Panc1 (cell line): ENCODE results near the gene SESTD1. TPM values are rescaled to one million over a fixed set of nuclear protein-coding genes. Genes with fewer than 3 reads are reported as not detected.

Experiments used
- ATAC-seq: fragments of 200-7000 bp; cut with Tn5 transposase; 2 replicates; pipeline ENCODE4 v1.9.1; 2020; ENCODE audit warnings: mild to moderate bottlenecking, moderate library complexity
- BruUV-seq: library from RNA; stranded (reverse); fragments of 400-500 nt; replicated peaks from 2 replicates; lab custom pipeline; 2021; lab: Mats Ljungman, UMichigan
- CTCF ChIA-PET: fragments of 300-600 bp; sonication (Branson Sonifier 250); formaldehyde crosslinking; loops from one replicate; lab custom pipeline; 2022; ENCODE audit warnings: antibody characterized with exemption; lab: Charles Lee
- POLR2A ChIA-PET: fragments of 300-600 bp; sonication (Branson Sonifier 250); formaldehyde crosslinking; loops from one replicate; lab custom pipeline; 2022; ENCODE audit warnings: antibody characterized with exemption; lab: Charles Lee
- DNase-seq: peaks from one replicate; pipeline ENCODE4 v3.0.0-alpha.2; 2010; ENCODE audit warnings: low read depth, low spot score
- H3K27ac ChIP-seq: 2 replicates; pipeline ENCODE4 v1.5.1; 2011; ENCODE audit warnings: mild to moderate bottlenecking, low read length, inconsistent platforms
- H3K27me3 ChIP-seq: fragments of 200-500 bp; sonication (Bioruptor generic); 2 replicates; pipeline ENCODE4 v1.6.0; 2014; ENCODE audit warnings: low read length, inconsistent platforms; ENCODE audit not compliant: control insufficient read depth, insufficient read depth
- H3K36me3 ChIP-seq: fragments of 200-500 bp; sonication (Bioruptor generic); 2 replicates; pipeline ENCODE4 v1.5.1; 2014; ENCODE audit warnings: inconsistent platforms, mild to moderate bottlenecking, low read length, moderate library complexity; ENCODE audit not compliant: control insufficient read depth, insufficient read depth
- H3K4me1 ChIP-seq: 2 replicates; pipeline ENCODE4 v1.5.1; 2011; ENCODE audit warnings: inconsistent platforms, mild to moderate bottlenecking, low read length, moderate library complexity; ENCODE audit not compliant: control insufficient read depth, insufficient read depth
- H3K4me3 ChIP-seq, 2 experiments: 2 replicates each; pipeline ENCODE4 v1.5.1; 2011 to 2012; ENCODE audit warnings: low read depth in 2 of 2, low read length in 2 of 2, mild to moderate bottlenecking in 2 of 2, inconsistent platforms in 1 of 2, moderate library complexity in 1 of 2
- H3K9me3 ChIP-seq: fragments of 200-500 bp; sonication (Bioruptor generic); 2 replicates; pipeline ENCODE4 v1.5.1; 2014; ENCODE audit warnings: low read depth, mild to moderate bottlenecking, inconsistent platforms, low read length, moderate library complexity; ENCODE audit not compliant: control insufficient read depth, insufficient read depth
- POLR2AphosphoS5 ChIP-seq: IDR thresholded peaks from 2 replicates; pipeline ENCODE4 v1.6.1; 2012; ENCODE audit warnings: mild to moderate bottlenecking, low read depth, low read length, moderate library complexity
- SIN3A ChIP-seq: IDR thresholded peaks from 2 replicates; pipeline ENCODE4 v1.6.1; 2012; ENCODE audit warnings: low read depth, mild to moderate bottlenecking, low read length, moderate library complexity, borderline replicate concordance; ENCODE audit not compliant: insufficient read depth
- TCF7L2 ChIP-seq: IDR thresholded peaks from 2 replicates; pipeline ENCODE4 v1.6.1; 2011; ENCODE audit warnings: mild to moderate bottlenecking, low read depth, low read length, inconsistent platforms
- in situ Hi-C: cut with HindIII; loops from 2 replicates; pipeline ENCODE4 v1.10.0; 2016; ENCODE audit warnings: low sequenced_read_pairs, low pct_unique_long_range_greater_than_20kb
- intact Hi-C: fragments of 100-400 bp; cut with micrococcal nuclease; formaldehyde crosslinking; loops from one replicate; pipeline ENCODE4 v1.10.0; 2022; ENCODE audit not compliant: unreplicated experiment
- total RNA-seq: library from RNA; stranded (reverse); gene quantifications from one replicate; pipeline ENCODE4 v1.2.1, GENCODE V29; 2021; ENCODE audit not compliant: unreplicated experiment
- TF ChIP-seq, protein P1 (sequence below), 2 experiments: IDR thresholded peaks; 2 replicates each; pipeline ENCODE4 v1.6.1; 2011 to 2012; ENCODE audit warnings: low read depth in 2 of 2, control low read depth in 1 of 2, low read length in 1 of 2, mild to moderate bottlenecking in 1 of 2, moderate library complexity in 1 of 2; ENCODE audit not compliant: insufficient read depth in 1 of 2
- TF ChIP-seq, protein P2 (sequence below): fragments of 450-650 bp; IDR thresholded peaks from 2 replicates; pipeline ENCODE4 v1.5.1; 2017; ENCODE audit warnings: mild to moderate bottlenecking

Gene SESTD1
- total RNA-seq, 1 experiment from 2014 or later, result 31.3 TPM

DNA sequence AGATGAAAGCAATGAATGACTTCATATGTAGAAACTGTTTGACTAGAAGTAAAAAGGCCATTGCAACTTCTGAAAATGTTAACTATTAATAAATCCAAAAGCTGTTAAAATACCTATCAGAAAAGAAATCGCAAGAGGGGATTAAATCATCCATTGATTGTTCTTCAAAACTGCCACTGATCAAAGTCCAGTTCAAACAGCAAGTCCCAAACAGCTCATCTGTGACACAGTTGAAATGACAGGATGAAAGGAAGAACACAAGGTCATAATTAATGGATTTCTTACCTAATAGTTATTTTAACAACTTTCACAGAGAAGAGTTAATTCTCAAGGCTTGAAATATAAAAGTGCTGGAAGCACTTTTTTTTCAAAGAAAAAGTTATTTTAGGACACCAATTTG lies 90.4 kb downstream of the SESTD1 start:
- BruUV-seq, result no TSS peak
- H3K27me3 ChIP-seq, result no peaks in the 10 kb centered on the region
- in situ Hi-C loops, result no loop called here
- POLR2A ChIA-PET, result no interaction called here
- intact Hi-C loops, result no loop called here
- no peak for TF ChIP-seq TCF7L2
- TF ChIP-seq, protein P1, sequence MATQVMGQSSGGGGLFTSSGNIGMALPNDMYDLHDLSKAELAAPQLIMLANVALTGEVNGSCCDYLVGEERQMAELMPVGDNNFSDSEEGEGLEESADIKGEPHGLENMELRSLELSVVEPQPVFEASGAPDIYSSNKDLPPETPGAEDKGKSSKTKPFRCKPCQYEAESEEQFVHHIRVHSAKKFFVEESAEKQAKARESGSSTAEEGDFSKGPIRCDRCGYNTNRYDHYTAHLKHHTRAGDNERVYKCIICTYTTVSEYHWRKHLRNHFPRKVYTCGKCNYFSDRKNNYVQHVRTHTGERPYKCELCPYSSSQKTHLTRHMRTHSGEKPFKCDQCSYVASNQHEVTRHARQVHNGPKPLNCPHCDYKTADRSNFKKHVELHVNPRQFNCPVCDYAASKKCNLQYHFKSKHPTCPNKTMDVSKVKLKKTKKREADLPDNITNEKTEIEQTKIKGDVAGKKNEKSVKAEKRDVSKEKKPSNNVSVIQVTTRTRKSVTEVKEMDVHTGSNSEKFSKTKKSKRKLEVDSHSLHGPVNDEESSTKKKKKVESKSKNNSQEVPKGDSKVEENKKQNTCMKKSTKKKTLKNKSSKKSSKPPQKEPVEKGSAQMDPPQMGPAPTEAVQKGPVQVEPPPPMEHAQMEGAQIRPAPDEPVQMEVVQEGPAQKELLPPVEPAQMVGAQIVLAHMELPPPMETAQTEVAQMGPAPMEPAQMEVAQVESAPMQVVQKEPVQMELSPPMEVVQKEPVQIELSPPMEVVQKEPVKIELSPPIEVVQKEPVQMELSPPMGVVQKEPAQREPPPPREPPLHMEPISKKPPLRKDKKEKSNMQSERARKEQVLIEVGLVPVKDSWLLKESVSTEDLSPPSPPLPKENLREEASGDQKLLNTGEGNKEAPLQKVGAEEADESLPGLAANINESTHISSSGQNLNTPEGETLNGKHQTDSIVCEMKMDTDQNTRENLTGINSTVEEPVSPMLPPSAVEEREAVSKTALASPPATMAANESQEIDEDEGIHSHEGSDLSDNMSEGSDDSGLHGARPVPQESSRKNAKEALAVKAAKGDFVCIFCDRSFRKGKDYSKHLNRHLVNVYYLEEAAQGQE (IDR thresholded peaks at IDR 0.05; ENCODE audit: insufficient read depth in 1 of 2, low read depth in 2 of 2, low read length in 1 of 2), result no peak
- TF ChIP-seq, protein P2, sequence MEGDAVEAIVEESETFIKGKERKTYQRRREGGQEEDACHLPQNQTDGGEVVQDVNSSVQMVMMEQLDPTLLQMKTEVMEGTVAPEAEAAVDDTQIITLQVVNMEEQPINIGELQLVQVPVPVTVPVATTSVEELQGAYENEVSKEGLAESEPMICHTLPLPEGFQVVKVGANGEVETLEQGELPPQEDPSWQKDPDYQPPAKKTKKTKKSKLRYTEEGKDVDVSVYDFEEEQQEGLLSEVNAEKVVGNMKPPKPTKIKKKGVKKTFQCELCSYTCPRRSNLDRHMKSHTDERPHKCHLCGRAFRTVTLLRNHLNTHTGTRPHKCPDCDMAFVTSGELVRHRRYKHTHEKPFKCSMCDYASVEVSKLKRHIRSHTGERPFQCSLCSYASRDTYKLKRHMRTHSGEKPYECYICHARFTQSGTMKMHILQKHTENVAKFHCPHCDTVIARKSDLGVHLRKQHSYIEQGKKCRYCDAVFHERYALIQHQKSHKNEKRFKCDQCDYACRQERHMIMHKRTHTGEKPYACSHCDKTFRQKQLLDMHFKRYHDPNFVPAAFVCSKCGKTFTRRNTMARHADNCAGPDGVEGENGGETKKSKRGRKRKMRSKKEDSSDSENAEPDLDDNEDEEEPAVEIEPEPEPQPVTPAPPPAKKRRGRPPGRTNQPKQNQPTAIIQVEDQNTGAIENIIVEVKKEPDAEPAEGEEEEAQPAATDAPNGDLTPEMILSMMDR, result no peak
- TF ChIP-seq SIN3A, result no peak
- no peak for TF ChIP-seq POLR2AphosphoS5
- DNase-seq (no peak), ATAC-seq (no peak)
- no peaks in the 10 kb centered on the region for H3K9me3 ChIP-seq
- CTCF ChIA-PET, result no interaction called here
- no peaks in the 10 kb centered on the region for H3K36me3 ChIP-seq
- H3K4me3 ChIP-seq, result no peak overlapping the region
- H3K27ac ChIP-seq, result no peak overlapping the region
- no peaks in the 10 kb centered on the region for H3K4me1 ChIP-seq

DNA sequence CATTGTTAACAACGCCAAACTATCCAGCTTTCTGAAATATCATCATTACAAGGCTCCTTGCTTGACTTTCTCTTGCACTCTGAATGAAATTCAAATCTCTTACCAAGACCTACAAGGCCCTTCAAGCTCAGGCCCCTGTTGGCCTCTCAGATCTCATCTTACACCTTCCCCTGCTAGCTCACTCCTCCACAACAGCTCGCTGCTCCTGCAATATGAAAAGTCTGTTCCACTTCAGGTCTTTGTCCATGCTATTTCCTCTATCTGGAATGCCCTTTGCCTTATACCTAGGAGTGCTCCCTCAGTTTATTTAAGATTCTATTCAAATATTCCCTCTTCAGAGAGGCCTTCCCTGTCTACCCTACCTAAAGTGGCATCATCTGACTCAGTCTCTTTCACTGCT lies 91.7 kb downstream of the SESTD1 start:
- intact Hi-C loops (no loop called here), in situ Hi-C loops (no loop called here)
- ATAC-seq, result no peak
- ChIA-PET POLR2A (no interaction called here), CTCF (no interaction called here)
- no peaks in the 10 kb centered on the region for H3K27me3 ChIP-seq
- H3K27ac ChIP-seq, result no peak overlapping the region
- no TSS peak for BruUV-seq
- no peak overlapping the region for H3K4me3 ChIP-seq
- no peaks in the 10 kb centered on the region for H3K9me3 ChIP-seq
- DNase-seq, result no peak
- TF ChIP-seq POLR2AphosphoS5 (no peak), SIN3A (no peak), TCF7L2 (no peak)
- TF ChIP-seq, protein P2, result no peak
- TF ChIP-seq, protein P1 (IDR thresholded peaks at IDR 0.05; ENCODE audit: insufficient read depth in 1 of 2, low read depth in 2 of 2, low read length in 1 of 2), result no peak
- H3K36me3 ChIP-seq, result no peaks in the 10 kb centered on the region
- no peaks in the 10 kb centered on the region for H3K4me1 ChIP-seq
